Large intestine (tissue), 3 donors: ENCODE results near the gene SRSF8. TPM values are rescaled to one million over a fixed set of nuclear protein-coding genes. Genes with fewer than 3 reads are reported as not detected.
"Not testable (repeated sequence)": the region's sequence is repeated elsewhere in the genome, so short reads cannot be mapped to it uniquely, and the experiment has no call there.

Source experiments
- DNase-seq, 2 donors: peaks; one replicate each; pipeline versions ENCODE4 v3.0.0 to v3.0.0-alpha.2; 2013
- H3K27ac ChIP-seq: one replicate; pipeline ENCODE4 v1.5.1; 2013; ENCODE audit warnings: low read length
- H3K27me3 ChIP-seq: 2 replicates; pipeline ENCODE4 v1.6.1; 2013; ENCODE audit warnings: low read length; ENCODE audit not compliant: control insufficient read depth, insufficient read depth
- H3K36me3 ChIP-seq: 2 replicates; pipeline ENCODE4 v1.6.1; 2013; ENCODE audit warnings: low read length; ENCODE audit not compliant: control insufficient read depth, insufficient read depth
- H3K4me1 ChIP-seq: one replicate; pipeline ENCODE4 v1.6.1; 2013; ENCODE audit warnings: low read length; ENCODE audit not compliant: control insufficient read depth, insufficient read depth
- H3K4me3 ChIP-seq: one replicate; pipeline ENCODE4 v1.5.1; 2013; ENCODE audit warnings: low read length
- H3K9me3 ChIP-seq: one replicate; pipeline ENCODE4 v1.6.1; 2013; ENCODE audit warnings: mild to moderate bottlenecking, low read depth, low read length, moderate library complexity; ENCODE audit not compliant: control insufficient read depth
- WGBS: methylation state at CpG from one replicate; pipeline ENCODE4 v1.1.5; 2013; ENCODE audit warnings: low lambda C conversion rate; ENCODE audit not compliant: insufficient coverage; 5-methylcytosine and 5-hydroxymethylcytosine counted together
- polyA plus RNA-seq: library from polyadenylated mRNA; unstranded; fragments of 120-200 nt; gene quantifications from one replicate; pipeline ENCODE4 v1.2.1, GENCODE V29; 2013

Gene SRSF8
- polyA plus RNA-seq, 1 donor = 52.3 TPM

DNA sequence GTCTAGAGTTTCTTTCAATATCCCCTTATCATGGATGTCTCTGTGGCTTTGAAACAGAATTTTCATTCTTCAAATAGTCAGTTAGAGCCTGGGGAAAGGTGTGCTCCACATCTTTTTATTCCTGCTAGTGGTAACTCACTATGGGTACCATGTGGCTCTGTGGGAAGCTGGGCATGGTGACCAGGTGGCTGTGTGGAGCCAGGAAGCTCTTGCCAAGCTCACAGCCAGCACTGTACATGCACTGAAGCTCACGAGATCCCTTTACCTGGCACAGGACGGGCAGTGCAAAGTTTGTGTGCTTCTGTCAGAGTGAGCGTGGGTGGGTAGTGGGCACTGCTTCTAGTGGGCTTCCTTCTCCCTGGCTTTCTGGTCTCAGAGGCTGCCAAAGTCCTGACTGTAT lies 23.8 kb upstream of the SRSF8 start:
- Histone ChIP-seq H3K36me3 (no peaks in the 10 kb centered on the region), H3K9me3 (peaks cover under 1% of the 10 kb centered on the region), H3K27ac (no peak overlapping the region), H3K4me1 (no peaks in the 10 kb centered on the region), H3K4me3 (no peak overlapping the region), H3K27me3 (peaks cover 3% of the 10 kb centered on the region)
- DNase-seq = no peak
- WGBS = no CpG with 5 or more reads among the region's 3 CpGs

DNA sequence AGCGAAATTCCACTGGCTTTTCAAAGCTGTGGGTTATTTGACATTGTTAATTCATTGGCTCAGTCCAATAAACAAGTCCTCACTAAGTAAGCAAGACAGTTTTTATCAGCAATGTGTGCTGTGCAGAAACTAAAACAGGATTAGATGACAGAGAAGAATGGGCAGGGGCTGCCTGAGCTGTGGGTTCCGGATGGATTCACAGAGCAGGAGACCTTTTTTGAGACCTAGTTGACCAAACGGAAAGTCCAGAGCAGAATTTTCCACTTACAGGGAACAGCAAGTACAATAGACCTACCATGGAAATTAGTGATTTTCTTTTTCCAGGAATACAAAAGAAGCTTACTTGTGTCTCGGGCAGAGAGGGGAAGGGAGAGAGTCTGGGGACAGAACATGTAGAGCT lies 22.7 kb upstream of the SRSF8 start:
- no peak for DNase-seq
- Histone ChIP-seq H3K27ac (no peak overlapping the region), H3K4me3 (no peak overlapping the region), H3K36me3 (no peaks in the 10 kb centered on the region), H3K4me1 (no peaks in the 10 kb centered on the region), H3K9me3 (no peaks in the 10 kb centered on the region), H3K27me3 (no peaks in the 10 kb centered on the region)
- no CpG with 5 or more reads among the region's 4 CpGs for WGBS

DNA sequence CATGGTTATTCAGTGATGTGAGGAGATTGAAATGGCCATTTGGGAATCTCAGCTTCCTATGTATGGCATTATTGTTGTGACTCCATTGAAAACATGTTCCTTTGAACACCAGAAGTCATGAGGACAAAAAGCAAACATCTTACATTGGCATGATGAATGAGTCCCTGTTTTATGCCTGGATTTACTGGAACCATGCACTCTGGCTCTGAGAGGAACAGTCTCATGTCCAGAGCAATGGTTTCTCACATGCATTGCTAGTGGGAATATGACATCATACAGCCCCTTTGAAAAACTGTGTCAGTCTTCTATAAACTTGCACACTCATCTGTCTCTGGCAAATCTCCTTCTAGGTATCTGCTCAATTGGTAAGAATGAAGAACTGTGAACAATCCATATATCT lies 20.9 kb upstream of the SRSF8 start:
- Histone ChIP-seq H3K27me3 (no peaks in the 10 kb centered on the region), H3K36me3 (no peaks in the 10 kb centered on the region), H3K27ac (no peak overlapping the region), H3K4me1 (no peaks in the 10 kb centered on the region), H3K4me3 (no peak overlapping the region), H3K9me3 (peaks cover 7% of the 10 kb centered on the region)
- DNase-seq = no peak

DNA sequence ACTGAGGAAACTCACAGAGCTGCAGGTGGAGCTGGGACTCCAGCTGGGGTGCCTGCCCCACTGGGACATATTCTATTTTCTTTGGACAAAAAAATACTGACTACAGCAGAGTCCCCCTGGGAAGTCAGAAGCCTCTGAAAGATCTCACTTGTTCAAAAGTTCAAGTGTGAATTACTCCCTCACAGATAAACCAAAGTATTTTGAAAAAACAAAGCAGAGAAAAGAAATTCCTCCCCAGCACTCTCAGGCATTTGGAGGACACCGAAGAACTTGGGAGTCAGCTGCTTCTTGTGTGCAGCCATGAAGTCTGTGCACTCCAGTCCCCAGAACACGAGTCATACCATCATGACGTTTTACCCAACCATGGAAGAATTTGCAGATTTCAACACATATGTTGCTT lies 17.6 kb upstream of the SRSF8 start, which contains the start of gene KDM4F:
Gene KDM4F (plus strand): TSS at position 301 of the 400 bp plus-strand sequence.
- not testable (repeated sequence) for H3K9me3 ChIP-seq, H3K4me3 ChIP-seq, H3K4me1 ChIP-seq, H3K27me3 ChIP-seq, H3K27ac ChIP-seq, H3K36me3 ChIP-seq, DNase-seq
- no CpG with 5 or more reads among the region's 3 CpGs for WGBS

DNA sequence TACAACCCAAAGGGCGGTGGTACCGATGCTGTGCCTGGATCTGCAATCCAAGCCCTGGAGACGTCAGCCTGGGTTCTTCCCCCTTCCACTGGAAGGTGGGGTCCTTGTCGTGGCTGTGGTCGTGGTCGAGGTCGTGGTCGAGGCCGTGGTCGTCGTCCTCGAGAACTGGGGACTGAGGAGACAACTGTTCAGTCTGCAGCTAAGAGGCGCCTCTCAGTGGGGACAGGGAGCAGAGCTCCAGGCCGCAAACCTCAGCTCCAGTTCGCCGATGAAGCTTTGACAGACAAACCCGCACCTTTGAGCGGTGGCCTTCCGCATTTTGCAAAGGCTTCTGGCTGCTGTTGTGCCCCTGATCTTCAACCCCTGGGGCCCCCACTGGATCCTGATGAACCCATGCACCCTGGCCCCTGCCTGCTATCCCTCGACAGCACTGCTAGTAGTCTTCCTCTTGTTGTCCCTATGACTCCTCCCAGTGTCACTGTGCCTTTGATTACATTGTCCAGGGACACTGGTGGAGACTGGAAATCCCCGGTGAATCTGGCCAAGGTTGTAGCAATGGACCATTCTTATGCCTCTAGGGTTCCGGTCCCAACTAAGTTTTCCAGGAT lies 16.0 kb upstream of the SRSF8 start:
- DNase-seq = no peak
- peaks cover 9% of the 10 kb centered on the region for H3K9me3 ChIP-seq
- no peaks in the 10 kb centered on the region for H3K36me3 ChIP-seq
- WGBS = no CpG with 5 or more reads among the region's 22 CpGs
- no peak overlapping the region for H3K4me3 ChIP-seq
- H3K27me3 ChIP-seq = no peaks in the 10 kb centered on the region
- H3K4me1 ChIP-seq = peaks cover 11% of the 10 kb centered on the region
- H3K27ac ChIP-seq = no peak overlapping the region

DNA sequence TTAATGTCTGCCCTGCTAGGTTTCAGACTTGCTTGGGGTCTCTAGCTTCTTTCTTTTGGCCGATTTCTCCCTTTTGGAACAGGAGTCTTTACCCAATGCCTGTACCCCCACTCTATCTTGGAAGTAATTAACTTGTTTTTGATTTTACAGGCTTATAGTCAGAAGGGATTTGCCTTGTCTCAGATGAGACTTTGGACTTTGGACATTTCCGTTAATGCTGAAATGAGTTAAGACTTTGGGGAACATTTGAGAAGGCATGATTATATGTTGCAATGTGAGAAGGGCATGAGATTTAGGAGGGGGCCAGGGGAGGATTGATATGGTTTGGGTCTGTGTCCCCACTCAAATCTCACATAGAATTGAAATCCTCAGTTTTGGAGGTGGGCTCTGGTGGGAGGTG lies 12.4 kb upstream of the SRSF8 start:
- peak; percentile 21 to 70 for DNase-seq
- Histone ChIP-seq H3K27me3 (no peaks in the 10 kb centered on the region), H3K27ac (no peak overlapping the region), H3K4me3 (no peak overlapping the region), H3K4me1 (peaks cover 11% of the 10 kb centered on the region), H3K36me3 (no peaks in the 10 kb centered on the region), H3K9me3 (peaks cover 9% of the 10 kb centered on the region)
- 67% methylated on average over 1 of the region's 2 CpGs for WGBS

DNA sequence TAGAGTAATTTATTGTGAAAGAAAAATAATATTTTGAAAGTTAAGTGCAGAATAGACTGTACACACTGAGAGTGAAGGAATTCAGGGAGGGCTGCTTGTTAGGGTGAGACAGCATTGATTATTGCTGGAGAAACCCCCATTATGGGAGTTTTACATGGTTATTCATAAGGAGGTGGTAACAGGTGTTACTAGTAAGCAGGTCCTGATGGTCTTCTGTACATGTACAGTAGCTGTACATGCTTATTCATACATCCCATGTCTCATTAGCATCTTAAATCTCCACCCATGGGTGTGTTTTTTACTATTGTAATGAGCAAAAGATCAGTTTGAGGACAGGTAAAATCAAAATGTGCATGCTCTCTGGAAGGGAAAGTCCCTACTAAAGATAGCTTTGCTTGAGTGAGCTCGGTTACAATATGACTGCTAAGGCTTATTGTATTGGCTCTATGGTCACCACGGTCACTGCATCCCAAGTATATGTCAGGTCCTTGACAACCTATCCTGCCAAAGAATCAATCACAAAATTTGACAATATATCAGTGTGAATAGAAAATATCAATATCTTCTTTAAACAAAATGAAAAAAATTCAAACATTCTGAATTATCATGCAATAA lies 11.3 kb upstream of the SRSF8 start:
- DNase-seq = no peak
- no CpG with 5 or more reads among the region's 2 CpGs for WGBS
- no peaks in the 10 kb centered on the region for H3K27me3 ChIP-seq
- no peak overlapping the region for H3K27ac ChIP-seq
- peaks cover 6% of the 10 kb centered on the region for H3K9me3 ChIP-seq
- H3K36me3 ChIP-seq = no peaks in the 10 kb centered on the region
- peaks cover 11% of the 10 kb centered on the region for H3K4me1 ChIP-seq
- no peak overlapping the region for H3K4me3 ChIP-seq

DNA sequence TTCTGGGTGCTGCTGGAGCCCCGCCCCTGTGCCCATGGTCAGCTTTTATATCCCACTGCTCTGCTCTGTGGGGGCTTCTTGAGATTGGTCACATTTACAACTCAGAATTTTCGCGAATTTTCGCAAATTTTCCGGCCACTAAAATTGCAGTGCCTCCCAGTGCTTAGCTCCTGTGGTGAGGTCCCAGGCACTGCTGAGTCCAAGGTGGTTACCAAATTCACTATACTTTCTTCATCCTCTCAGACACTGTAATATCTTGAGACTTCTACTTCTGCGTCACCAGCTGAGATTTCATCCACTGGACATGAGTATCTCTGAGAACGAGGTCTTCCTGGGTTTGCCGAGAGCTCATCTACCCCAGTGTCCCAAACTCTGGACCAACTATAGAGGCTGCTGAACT lies 8.8 kb upstream of the SRSF8 start:
- DNase-seq = no peak
- H3K4me1 ChIP-seq = peaks cover 11% of the 10 kb centered on the region
- WGBS = no CpG with 5 or more reads among the region's 8 CpGs

DNA sequence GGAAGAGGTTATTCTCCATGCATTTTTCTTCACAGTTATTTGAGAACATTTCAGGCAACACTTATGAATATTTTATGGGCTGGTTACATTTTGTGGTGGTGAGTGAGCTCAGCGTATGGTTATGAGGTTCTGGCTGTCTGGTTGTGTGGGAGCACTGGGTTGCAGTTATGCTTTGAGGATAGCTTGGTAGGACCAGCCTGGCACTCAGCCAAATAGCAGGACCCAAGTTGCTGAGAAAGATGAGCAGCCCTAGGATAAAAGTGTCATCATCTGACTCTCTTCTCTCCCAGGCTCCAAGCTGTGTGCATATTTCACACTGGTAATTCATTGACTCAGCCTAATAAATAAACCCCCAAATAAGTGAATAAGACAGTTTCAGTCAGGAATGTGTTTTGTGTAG lies 8.1 kb upstream of the SRSF8 start:
- WGBS = no CpG with 5 or more reads among the region's 1 CpG
- DNase-seq = no peak
- Histone ChIP-seq H3K36me3 (no peaks in the 10 kb centered on the region), H3K27me3 (no peaks in the 10 kb centered on the region), H3K9me3 (no peaks in the 10 kb centered on the region), H3K4me1 (peaks cover 7% of the 10 kb centered on the region), H3K4me3 (no peak overlapping the region), H3K27ac (no peak overlapping the region)

More for the DNA sequence above, 8.8 kb upstream of the SRSF8 start:
- no peaks in the 10 kb centered on the region for H3K27me3 ChIP-seq
- H3K4me3 ChIP-seq = no peak overlapping the region
- H3K36me3 ChIP-seq = no peaks in the 10 kb centered on the region
- no peak overlapping the region for H3K27ac ChIP-seq
- H3K9me3 ChIP-seq = peaks cover 2% of the 10 kb centered on the region

DNA sequence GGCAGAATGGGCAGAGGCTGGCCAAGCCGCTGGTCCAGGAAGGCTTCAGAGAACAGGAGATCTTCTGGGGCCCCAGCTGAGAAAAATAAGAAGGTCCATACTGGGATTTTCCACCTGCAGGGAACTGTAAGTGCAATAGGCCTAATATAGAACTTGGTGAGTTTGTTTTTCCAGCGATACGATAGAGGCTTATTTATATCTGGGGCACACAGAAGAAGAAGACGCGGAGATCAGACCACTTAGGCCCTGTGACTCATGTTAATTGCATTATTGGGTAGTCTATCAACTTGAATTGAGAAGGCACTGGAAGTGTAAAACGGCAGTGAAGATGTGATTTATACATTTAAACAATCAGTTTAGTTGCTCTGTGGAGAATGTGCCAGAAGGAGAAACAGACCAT lies 7.7 kb upstream of the SRSF8 start:
- H3K4me3 ChIP-seq = no peak overlapping the region
- no peak overlapping the region for H3K27ac ChIP-seq
- WGBS = 90% methylated on average over 1 of the region's 6 CpGs
- no peaks in the 10 kb centered on the region for H3K36me3 ChIP-seq
- H3K27me3 ChIP-seq = no peaks in the 10 kb centered on the region
- peaks cover 3% of the 10 kb centered on the region for H3K4me1 ChIP-seq
- no peak for DNase-seq
- H3K9me3 ChIP-seq = no peaks in the 10 kb centered on the region

DNA sequence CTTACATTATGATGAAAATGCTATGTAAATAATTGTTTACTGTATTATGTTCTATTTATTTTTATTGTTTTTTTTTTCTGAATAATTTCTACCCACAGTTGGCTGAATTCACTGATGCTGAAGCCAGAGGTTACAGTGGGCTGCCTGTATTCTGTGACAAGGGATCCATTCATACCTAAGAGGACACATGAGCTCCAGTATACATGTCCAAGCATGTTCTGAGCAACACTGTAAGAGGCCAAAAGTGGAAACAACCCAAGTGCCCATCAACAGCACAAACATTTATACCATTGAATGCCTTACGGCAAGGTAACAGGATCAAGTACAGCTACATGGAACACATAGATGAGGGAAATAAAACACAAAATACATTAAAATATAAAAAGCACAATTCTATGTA lies 1.4 kb upstream of the SRSF8 start:
- no peaks in the 10 kb centered on the region for H3K9me3 ChIP-seq
- no peak for DNase-seq
- no peaks in the 10 kb centered on the region for H3K27me3 ChIP-seq
- no peaks in the 10 kb centered on the region for H3K36me3 ChIP-seq
- H3K4me3 ChIP-seq = no peak overlapping the region
- no CpG with 5 or more reads among the region's 1 CpG for WGBS
- H3K4me1 ChIP-seq = no peaks in the 10 kb centered on the region
- no peak overlapping the region for H3K27ac ChIP-seq
